ENCODE data around the gene TMEM229A.

Gene TMEM229A

DNA sequence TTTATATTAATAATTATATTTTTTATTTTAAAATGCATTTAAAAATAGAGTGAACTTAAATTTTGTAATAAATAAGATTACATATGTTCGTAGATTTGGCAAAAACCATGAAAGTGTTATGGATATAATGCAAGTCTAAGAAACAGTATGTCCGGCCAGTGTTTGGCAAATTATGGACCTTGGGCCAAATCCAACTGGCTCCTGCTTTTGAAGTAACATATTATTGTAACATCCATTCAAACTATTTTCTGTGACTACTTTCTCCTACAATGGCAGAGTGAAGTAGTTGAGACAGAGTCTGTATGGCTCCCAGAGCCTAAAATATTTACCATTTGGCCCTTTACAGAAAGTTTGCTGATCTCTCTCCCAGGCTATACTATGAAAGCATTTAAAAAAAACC lies 38.9 kb downstream of the TMEM229A start:
- Histone ChIP-seq H3K27me3 (ENCODE audit: control insufficient read depth, insufficient read depth, low read length) (no peaks in the 10 kb centered on the region), H2AFZ (no peak overlapping the region), H3K36me3 (ENCODE audit: control insufficient read depth, insufficient read depth, low read length) (no peaks in the 10 kb centered on the region), H3K9me3 (ENCODE audit: control insufficient read depth, low read length) (no peaks in the 10 kb centered on the region), H3K27ac (no peak overlapping the region), H3K4me3 (ENCODE audit: low read depth, low read length) (no peak overlapping the region), H3K4me1 (no peaks in the 10 kb centered on the region), H3K79me2 (no peaks in the 10 kb centered on the region), H3K9ac (no peak overlapping the region), H3K4me2 (ENCODE audit: low read length) (no peak overlapping the region)
- TF ChIP-seq, protein P1, sequence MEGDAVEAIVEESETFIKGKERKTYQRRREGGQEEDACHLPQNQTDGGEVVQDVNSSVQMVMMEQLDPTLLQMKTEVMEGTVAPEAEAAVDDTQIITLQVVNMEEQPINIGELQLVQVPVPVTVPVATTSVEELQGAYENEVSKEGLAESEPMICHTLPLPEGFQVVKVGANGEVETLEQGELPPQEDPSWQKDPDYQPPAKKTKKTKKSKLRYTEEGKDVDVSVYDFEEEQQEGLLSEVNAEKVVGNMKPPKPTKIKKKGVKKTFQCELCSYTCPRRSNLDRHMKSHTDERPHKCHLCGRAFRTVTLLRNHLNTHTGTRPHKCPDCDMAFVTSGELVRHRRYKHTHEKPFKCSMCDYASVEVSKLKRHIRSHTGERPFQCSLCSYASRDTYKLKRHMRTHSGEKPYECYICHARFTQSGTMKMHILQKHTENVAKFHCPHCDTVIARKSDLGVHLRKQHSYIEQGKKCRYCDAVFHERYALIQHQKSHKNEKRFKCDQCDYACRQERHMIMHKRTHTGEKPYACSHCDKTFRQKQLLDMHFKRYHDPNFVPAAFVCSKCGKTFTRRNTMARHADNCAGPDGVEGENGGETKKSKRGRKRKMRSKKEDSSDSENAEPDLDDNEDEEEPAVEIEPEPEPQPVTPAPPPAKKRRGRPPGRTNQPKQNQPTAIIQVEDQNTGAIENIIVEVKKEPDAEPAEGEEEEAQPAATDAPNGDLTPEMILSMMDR (IDR thresholded peaks at IDR 0.05), result no peak

DNA sequence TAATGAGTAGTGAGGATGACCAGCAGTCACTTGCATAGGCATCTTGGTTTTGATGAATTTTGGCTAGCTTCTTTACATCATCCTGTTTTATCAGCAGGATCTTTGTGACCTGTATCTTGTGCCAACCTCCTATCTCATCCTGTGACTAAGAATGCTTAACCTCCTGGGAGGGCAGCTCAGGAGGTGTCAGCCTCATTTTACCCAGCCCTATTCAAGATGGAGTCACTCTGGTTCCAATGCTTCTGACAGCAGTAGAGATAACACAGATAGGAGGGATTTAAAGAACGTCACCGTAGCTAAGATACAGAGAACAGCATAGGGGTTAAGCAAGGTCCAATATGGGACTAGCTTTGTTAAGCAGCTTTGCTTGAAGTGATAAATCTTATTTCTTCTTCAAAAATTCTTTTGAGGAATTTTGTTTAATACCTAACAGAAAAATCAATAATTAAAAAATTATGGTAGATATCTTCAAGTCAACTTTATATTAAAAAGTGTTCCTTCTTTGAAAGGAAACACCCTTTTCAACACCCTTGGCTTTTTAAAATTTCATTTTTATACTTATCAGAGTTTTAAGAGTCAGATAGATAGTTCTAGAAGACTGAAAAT lies 39.9 kb downstream of the TMEM229A start:
- no peak overlapping the region for H3K4me3 ChIP-seq (ENCODE audit: low read depth, low read length)
- H3K27ac ChIP-seq, result no peak overlapping the region
- H3K4me2 ChIP-seq (ENCODE audit: low read length), result no peak overlapping the region
- no peaks in the 10 kb centered on the region for H3K27me3 ChIP-seq (ENCODE audit: control insufficient read depth, insufficient read depth, low read length)
- H3K79me2 ChIP-seq, result no peaks in the 10 kb centered on the region
- H3K4me1 ChIP-seq, result no peaks in the 10 kb centered on the region
- H2AFZ ChIP-seq, result no peak overlapping the region
- no peaks in the 10 kb centered on the region for H3K9me3 ChIP-seq (ENCODE audit: control insufficient read depth, low read length)
- TF ChIP-seq, protein P1 (IDR thresholded peaks at IDR 0.05), result no peak
- H3K36me3 ChIP-seq (ENCODE audit: control insufficient read depth, insufficient read depth, low read length), result no peaks in the 10 kb centered on the region
- no peak overlapping the region for H3K9ac ChIP-seq

DNA sequence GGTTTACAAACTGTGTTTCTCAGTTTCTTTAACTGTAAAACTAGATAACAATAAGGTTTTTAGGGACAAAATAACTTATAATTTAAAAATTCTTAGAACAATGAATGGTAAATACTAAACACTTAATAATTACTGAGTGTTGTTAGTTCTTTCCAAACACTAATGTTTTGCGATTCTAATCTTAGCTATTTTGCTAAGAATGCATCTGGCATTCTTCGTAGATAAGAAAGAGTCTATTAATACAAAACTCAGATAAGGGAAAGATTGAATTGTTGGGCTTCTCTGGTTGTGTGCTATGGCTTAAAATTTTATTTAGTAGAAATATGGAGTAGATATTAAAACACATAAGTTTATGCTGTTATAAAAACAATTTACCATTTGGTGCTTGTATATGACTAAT lies 45.4 kb downstream of the TMEM229A start:
- Histone ChIP-seq H3K9me3 (ENCODE audit: control insufficient read depth, low read length) (no peaks in the 10 kb centered on the region), H3K27ac (no peak overlapping the region), H3K9ac (no peak overlapping the region)

More for the DNA sequence above, 45.4 kb downstream of the TMEM229A start:
- no peaks in the 10 kb centered on the region for H3K36me3 ChIP-seq (ENCODE audit: control insufficient read depth, insufficient read depth, low read length)
- H3K4me2 ChIP-seq (ENCODE audit: low read length), result no peak overlapping the region
- no peaks in the 10 kb centered on the region for H3K79me2 ChIP-seq
- H3K4me3 ChIP-seq (ENCODE audit: low read depth, low read length), result no peak overlapping the region
- H3K4me1 ChIP-seq, result no peaks in the 10 kb centered on the region
- no peak overlapping the region for H2AFZ ChIP-seq
- no peaks in the 10 kb centered on the region for H3K27me3 ChIP-seq (ENCODE audit: control insufficient read depth, insufficient read depth, low read length)
- TF ChIP-seq, protein P1 (IDR thresholded peaks at IDR 0.05), result no peak
